SJCRH30 (cell line): ENCODE results near the gene ACADVL. TPM values are rescaled to one million over a fixed set of nuclear protein-coding genes. Genes with fewer than 3 reads are reported as not detected.

ENCODE experiments used
- DNase-seq, 2 experiments: peaks; one replicate each; pipeline ENCODE4 v3.0.0-alpha.2; 2015 to 2020
- H3K27ac ChIP-seq: fragments of 250-450 bp; sonication (Bioruptor Pico); 2 replicates; pipeline ENCODE4 v1.5.1; 2020; ENCODE audit warnings: mild to moderate bottlenecking, moderate library complexity
- H3K27me3 ChIP-seq: fragments of 250-450 bp; sonication (Bioruptor Pico); 2 replicates; pipeline ENCODE4 v1.5.1; 2020; ENCODE audit warnings: mild to moderate bottlenecking, moderate library complexity
- H3K36me3 ChIP-seq: fragments of 250-450 bp; sonication (Bioruptor Pico); 2 replicates; pipeline ENCODE4 v1.5.1; 2020; ENCODE audit warnings: mild to moderate bottlenecking, moderate library complexity
- H3K4me1 ChIP-seq: fragments of 250-450 bp; sonication (Bioruptor Pico); 2 replicates; pipeline ENCODE4 v1.5.1; 2020; ENCODE audit warnings: mild to moderate bottlenecking, moderate library complexity
- H3K4me3 ChIP-seq: fragments of 250-450 bp; sonication (Bioruptor Pico); 2 replicates; pipeline ENCODE4 v1.5.1; 2020; ENCODE audit warnings: mild to moderate bottlenecking, moderate library complexity
- H3K9me3 ChIP-seq: fragments of 250-450 bp; sonication (Bioruptor Pico); replicated peaks from 2 replicates; pipeline ENCODE4 v1.5.1; 2020; ENCODE audit warnings: mild to moderate bottlenecking, moderate library complexity
- total RNA-seq: library from RNA; depleted of rRNA; stranded (reverse); fragments of >200 nt; shearing (Covaris generic); gene quantifications from 2 replicates; pipeline ENCODE4 v1.2.3, GENCODE V29; 2014

ACADVL gene
- total RNA-seq, 1 experiment from 2014 or later, result 64.2 TPM

DNA sequence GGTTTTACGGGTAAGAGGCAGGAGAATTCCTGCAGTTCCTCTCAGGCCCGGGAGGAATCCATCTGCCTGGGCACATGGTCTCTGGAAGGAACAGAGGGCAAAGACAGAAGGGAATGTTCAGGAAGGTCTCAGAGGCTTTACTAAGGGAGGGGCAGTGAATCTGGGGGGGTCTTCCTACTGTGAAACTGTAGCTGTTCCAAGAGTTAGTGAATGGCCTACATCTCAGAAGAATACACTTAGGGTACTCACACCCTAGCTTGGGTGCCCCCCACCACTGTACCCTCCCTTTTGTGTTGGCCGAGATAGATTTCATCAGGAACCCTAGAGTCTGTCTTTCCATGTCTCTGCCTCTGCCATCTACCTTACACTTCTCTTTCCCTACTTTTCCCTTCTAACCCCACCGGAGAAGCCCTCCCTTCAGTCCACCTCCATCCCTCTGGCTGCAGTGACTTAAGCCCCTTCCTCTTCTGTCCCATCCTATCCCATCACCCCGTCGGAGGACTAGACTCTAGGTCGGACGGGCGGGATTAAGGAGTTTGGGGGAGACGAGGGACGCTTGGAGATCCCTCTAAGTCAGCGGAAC lies 418 bp upstream of the ACADVL start:
- H3K27ac ChIP-seq, result peak overlapping the region; percentile 56; the same call in 1 of the 2 replicates
- peaks cover 7% of the 10 kb centered on the region; the same call in 1 of the 2 replicates for H3K36me3 ChIP-seq
- H3K4me1 ChIP-seq, result peaks cover 33% of the 10 kb centered on the region
- H3K27me3 ChIP-seq, result no peaks in the 10 kb centered on the region
- peak overlapping the region; percentile 78 for H3K4me3 ChIP-seq
- DNase-seq, result no peak
- H3K9me3 ChIP-seq, result no peaks in the 10 kb centered on the region

GRCh38 chr17:7220593-7221277 lies 997 bp downstream of the ACADVL start:
- peaks cover 7% of the 10 kb centered on the region; the same call in 1 of the 2 replicates for H3K36me3 ChIP-seq
- peaks cover 28% of the 10 kb centered on the region for H3K4me1 ChIP-seq
- H3K27ac ChIP-seq, result peak overlapping the region; percentile 56; the same call in 1 of the 2 replicates
- peak overlapping the region; percentile 78 for H3K4me3 ChIP-seq
- peak; percentile 40 to 52 for DNase-seq
- no peaks in the 10 kb centered on the region for H3K9me3 ChIP-seq
- H3K27me3 ChIP-seq, result no peaks in the 10 kb centered on the region

- Histone ChIP-seq H3K4me3 (no peak overlapping the region), H3K4me1 (peaks cover 21% of the 10 kb centered on the region), H3K9me3 (no peaks in the 10 kb centered on the region), H3K36me3 (peaks cover 7% of the 10 kb centered on the region; the same call in 1 of the 2 replicates), H3K27me3 (no peaks in the 10 kb centered on the region), H3K27ac (no peak overlapping the region)
- DNase-seq, result no peak
Observed at GRCh38 chr17:7221278-7222092, 1.7 kb downstream of the ACADVL start.

DNA sequence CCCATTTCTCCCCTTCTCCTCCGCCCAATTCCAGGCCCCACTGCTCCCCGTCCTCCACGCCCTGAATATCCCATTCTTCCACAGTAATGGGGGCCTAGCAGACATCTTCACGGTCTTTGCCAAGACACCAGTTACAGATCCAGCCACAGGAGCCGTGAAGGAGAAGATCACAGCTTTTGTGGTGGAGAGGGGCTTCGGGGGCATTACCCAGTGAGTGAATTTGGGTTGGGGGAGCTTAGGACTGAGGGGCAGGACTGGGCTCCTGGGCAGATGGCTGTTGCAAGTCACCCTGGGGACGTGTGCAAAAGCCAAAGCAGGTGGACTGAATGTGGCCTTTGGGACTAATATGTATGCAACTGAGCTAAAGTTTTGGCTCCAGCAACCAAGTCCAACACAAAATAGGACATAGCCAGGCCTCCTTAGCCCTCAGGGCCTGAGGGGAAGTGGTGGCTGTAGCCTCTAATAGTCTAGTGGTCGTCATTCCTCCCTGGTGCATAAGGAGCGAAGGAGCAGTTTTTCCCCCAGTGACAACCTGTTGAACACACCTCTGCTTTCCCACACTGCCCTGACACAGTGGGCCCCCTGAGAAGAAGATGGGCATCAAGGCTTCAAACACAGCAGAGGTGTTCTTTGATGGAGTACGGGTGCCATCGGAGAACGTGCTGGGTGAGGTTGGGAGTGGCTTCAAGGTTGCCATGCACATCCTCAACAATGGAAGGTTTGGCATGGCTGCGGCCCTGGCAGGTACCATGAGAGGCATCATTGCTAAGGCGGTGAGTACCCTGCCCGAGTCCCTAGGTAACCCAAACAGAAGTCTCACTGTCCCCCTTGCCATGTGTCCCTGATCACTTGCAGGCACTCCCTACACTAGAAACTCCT lies 2.6 kb downstream of the ACADVL start:
- Histone ChIP-seq H3K27me3 (no peaks in the 10 kb centered on the region), H3K4me1 (peaks cover 20% of the 10 kb centered on the region), H3K9me3 (no peaks in the 10 kb centered on the region), H3K27ac (no peak overlapping the region), H3K36me3 (peaks cover 7% of the 10 kb centered on the region; the same call in 1 of the 2 replicates), H3K4me3 (no peak overlapping the region)
- DNase-seq, result no peak

- no peaks in the 10 kb centered on the region for H3K27me3 ChIP-seq
- no peak for DNase-seq
- H3K4me1 ChIP-seq, result peaks cover 17% of the 10 kb centered on the region
- H3K4me3 ChIP-seq, result no peak overlapping the region
- no peaks in the 10 kb centered on the region for H3K9me3 ChIP-seq
- H3K36me3 ChIP-seq, result peaks cover 7% of the 10 kb centered on the region; the same call in 1 of the 2 replicates
- H3K27ac ChIP-seq, result no peak overlapping the region
Observed at GRCh38 chr17:7222972-7223292, 3.2 kb downstream of the ACADVL start.

DNA sequence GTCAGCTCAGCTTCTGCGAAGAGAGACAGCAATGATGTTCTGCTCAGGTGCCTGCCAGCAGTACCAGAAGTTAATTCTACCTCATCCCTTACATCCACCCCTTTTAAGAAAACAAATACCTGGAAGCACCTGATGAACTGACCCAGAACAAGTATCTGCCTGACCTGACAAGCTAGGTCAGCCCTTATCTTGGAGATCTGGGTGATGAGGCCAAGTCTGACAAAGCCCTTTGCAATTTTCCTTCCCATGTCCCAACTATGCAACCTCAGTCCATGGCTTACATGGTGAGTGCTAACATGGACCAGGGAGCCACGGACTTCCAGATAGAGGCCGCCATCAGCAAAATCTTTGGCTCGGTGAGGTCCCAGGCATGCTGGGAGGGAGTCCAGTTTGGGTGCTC lies 3.6 kb downstream of the ACADVL start:
- no peaks in the 10 kb centered on the region for H3K9me3 ChIP-seq
- no peaks in the 10 kb centered on the region for H3K27me3 ChIP-seq
- H3K36me3 ChIP-seq, result peaks cover 7% of the 10 kb centered on the region; the same call in 1 of the 2 replicates
- peaks cover 12% of the 10 kb centered on the region for H3K4me1 ChIP-seq
- DNase-seq, result no peak
- no peak overlapping the region for H3K27ac ChIP-seq
- no peak overlapping the region for H3K4me3 ChIP-seq

DNA sequence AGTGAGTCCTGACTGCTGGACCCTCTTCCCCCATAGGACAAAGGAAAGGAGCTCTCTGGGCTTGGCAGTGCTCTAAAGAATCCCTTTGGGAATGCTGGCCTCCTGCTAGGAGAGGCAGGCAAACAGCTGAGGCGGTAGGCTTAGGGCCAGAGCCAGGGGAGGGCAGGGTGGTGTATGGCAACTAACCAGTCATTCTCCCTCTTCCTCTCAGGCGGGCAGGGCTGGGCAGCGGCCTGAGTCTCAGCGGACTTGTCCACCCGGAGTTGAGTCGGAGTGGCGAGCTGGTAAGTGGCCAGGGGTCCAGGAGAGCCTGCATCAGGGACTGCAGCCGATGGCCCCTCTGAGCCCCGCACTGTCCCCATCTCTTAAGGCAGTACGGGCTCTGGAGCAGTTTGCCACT lies 4.4 kb downstream of the ACADVL start:
- DNase-seq, result no peak

GRCh38 chr17:7224661-7225111 lies 4.9 kb downstream of the ACADVL start:
- Histone ChIP-seq H3K4me3 (no peak overlapping the region), H3K9me3 (no peaks in the 10 kb centered on the region), H3K27me3 (no peaks in the 10 kb centered on the region), H3K4me1 (no peaks in the 10 kb centered on the region), H3K27ac (no peak overlapping the region), H3K36me3 (peaks cover 7% of the 10 kb centered on the region; the same call in 1 of the 2 replicates)
- DNase-seq, result no peak

More for the DNA sequence above, 4.4 kb downstream of the ACADVL start:
- Histone ChIP-seq H3K4me3 (no peak overlapping the region), H3K36me3 (peaks cover 7% of the 10 kb centered on the region; the same call in 1 of the 2 replicates), H3K27me3 (no peaks in the 10 kb centered on the region), H3K27ac (no peak overlapping the region), H3K9me3 (no peaks in the 10 kb centered on the region), H3K4me1 (peaks cover 5% of the 10 kb centered on the region)

- Histone ChIP-seq H3K4me1 (no peaks in the 10 kb centered on the region), H3K36me3 (peaks cover 7% of the 10 kb centered on the region; the same call in 1 of the 2 replicates), H3K9me3 (no peaks in the 10 kb centered on the region), H3K27me3 (no peaks in the 10 kb centered on the region), H3K4me3 (no peak overlapping the region), H3K27ac (no peak overlapping the region)
- DNase-seq, result no peak
Observed at GRCh38 chr17:7225711-7226331, 6.1 kb downstream of the ACADVL start.

- H3K36me3 ChIP-seq, result peaks cover 7% of the 10 kb centered on the region; the same call in 1 of the 2 replicates
- H3K4me1 ChIP-seq, result no peaks in the 10 kb centered on the region
- H3K4me3 ChIP-seq, result no peak overlapping the region
- no peak for DNase-seq
- H3K9me3 ChIP-seq, result no peaks in the 10 kb centered on the region
- no peaks in the 10 kb centered on the region for H3K27me3 ChIP-seq
- H3K27ac ChIP-seq, result no peak overlapping the region
Observed at GRCh38 chr17:7226721-7227710, 7.3 kb downstream of the ACADVL start.

- no peak overlapping the region for H3K4me3 ChIP-seq
- no peaks in the 10 kb centered on the region; the same call in 1 of the 2 replicates for H3K36me3 ChIP-seq
- H3K27ac ChIP-seq, result no peak overlapping the region
- DNase-seq, result no peak
- no peaks in the 10 kb centered on the region for H3K4me1 ChIP-seq
- H3K27me3 ChIP-seq, result no peaks in the 10 kb centered on the region
- no peaks in the 10 kb centered on the region for H3K9me3 ChIP-seq
Observed at GRCh38 chr17:7228920-7229319, 9.2 kb downstream of the ACADVL start.

DNA sequence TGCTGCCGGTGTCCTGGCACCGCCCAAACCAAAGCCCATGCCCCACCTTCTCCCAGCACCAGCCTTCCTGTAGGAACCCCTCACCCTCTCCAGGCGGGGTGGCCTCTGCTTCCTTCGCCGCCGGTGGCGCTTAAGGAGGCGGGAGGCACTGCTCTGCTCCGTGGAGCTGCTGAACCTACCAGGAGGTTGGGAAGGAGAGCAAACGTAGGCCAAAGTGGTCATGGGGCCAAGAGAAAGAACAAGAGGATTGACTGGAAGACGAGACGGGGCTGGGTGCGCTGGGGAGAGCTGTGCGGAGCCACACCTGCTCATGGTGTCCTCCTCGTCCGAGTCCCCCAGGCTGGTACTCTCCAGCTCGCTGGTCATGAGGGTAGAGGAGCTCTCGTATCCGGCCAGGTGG lies 9.8 kb downstream of the ACADVL start:
- DNase-seq, result no peak
- Histone ChIP-seq H3K4me1 (no peaks in the 10 kb centered on the region), H3K27ac (no peak overlapping the region), H3K9me3 (no peaks in the 10 kb centered on the region), H3K36me3 (no peaks in the 10 kb centered on the region; the same call in 1 of the 2 replicates), H3K4me3 (no peak overlapping the region), H3K27me3 (no peaks in the 10 kb centered on the region)

- DNase-seq, result no peak
- H3K4me3 ChIP-seq, result 0 out of 2 replicates have a peak overlapping the region, but pooled peaks have one; percentile 74
- no peaks in the 10 kb centered on the region for H3K9me3 ChIP-seq
- H3K4me1 ChIP-seq, result no peaks in the 10 kb centered on the region
- H3K36me3 ChIP-seq, result peaks cover 10% of the 10 kb centered on the region; the same call in 1 of the 2 replicates
- no peak overlapping the region for H3K27ac ChIP-seq
- no peaks in the 10 kb centered on the region for H3K27me3 ChIP-seq
Observed at GRCh38 chr17:7232114-7232513, 12.4 kb downstream of the ACADVL start.
